ENCODE measurements around the gene PTS.

PTS gene

DNA sequence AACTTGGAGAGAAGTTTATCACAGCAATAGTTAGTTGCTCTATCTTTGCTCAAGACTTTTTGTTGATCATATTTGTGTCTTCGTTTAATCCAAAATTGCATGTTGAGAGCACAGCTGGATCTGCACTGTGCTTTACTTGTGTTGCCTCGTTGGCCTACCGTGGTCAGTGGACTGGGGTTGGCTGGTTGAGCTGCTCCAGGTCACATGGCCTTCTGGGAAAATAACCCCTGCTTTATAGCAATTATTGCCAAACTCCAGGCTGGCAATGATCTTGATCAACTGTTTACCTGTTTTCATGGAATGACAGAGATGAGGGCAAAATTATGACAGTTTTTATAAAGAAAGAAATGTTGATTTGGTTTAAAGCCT lies 40.2 kb downstream of the PTS start:
- no peak for DNase-seq (ENCODE audit: low read depth)

DNA sequence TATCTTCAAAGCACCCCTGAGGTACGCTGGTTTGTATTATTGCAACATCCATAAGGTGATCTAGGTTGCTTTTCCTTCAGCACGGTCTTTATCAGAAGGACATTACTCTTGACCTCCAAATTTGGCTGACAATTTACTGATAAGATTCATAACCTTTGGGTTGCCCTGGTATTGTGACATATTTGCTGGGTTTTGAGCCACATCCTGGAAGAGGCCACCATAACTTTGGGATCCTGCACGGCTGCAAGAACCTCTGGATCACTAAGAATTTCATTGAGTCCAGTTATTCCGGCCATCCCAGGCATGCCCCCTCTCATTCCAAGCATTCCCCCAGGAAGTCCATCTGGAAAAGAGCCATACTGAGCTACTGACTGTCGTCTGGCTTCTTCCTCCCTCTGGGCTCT lies 41.0 kb downstream of the PTS start:
- no peak for DNase-seq (ENCODE audit: low read depth)

DNA sequence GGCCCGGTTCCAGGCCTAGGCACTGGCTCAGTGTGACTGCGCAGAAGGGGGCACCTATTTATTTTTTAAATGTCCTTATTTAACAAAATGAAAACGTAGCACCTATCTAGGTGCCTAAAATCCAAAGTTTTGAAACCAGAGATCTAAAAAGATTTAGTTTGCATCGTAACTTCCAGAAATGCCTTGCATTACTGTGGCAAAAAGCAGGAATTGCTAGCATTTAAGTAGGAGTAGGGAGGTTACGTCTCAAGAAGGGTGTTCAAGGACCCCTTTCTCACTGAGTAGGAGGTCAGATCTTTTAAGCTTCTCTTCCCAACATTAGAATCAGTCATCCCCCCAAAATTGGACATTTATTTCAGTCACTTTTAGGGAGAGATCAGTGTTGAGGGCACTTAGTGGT lies 42.2 kb downstream of the PTS start:
- DNase-seq (ENCODE audit: low read depth), result no peak

DNA sequence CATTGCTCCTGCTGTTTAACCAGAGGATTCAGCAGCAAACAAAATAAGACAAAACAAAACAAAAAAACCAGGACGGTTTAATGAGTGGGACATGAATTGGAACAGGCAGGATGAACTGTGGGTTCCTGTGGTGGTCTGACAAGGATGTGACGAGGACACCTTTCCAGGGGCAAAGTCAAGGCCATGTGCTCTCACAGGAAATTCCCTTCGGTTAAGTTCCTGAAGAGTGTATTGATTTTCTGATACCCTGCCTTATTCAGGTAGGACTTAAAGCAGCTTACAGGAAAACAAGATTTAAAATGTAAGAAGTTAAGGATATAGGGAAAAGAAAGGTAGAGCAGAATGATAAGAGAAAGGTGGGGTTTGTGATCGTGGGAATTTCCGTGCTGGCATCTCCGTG lies 42.9 kb downstream of the PTS start:
- DNase-seq (ENCODE audit: low read depth), result no peak

DNA sequence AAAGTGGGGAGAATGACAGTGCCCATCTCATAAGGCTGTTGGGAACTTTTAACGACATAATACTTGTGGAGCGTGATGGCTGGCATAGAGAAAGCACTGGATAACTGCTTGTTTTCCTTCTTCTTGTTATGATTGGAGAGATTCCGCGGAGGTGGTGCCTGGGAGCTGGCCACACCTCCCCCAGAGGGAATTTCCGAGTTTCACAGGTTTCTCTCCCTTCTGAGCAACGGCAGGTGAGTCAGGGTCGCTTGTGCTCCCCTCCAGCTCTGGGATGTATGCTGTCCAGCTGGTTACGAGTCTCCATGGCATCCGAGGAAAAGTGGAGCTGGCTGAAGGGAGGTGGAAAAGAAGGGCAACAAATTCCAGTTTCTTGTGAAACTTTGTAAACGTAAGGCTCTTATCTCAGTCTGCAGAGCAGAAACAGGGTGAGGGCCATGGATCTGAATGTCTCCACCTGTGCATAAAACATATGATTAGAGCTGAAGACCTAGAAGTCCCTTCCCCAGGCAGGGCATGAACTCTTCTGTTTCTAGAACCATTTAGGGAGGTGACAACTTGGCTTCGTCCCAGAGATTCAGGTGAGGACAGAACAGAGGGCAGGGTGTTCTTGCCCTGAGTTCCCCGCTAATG lies 44.4 kb downstream of the PTS start:
- no peak for DNase-seq (ENCODE audit: low read depth)

DNA sequence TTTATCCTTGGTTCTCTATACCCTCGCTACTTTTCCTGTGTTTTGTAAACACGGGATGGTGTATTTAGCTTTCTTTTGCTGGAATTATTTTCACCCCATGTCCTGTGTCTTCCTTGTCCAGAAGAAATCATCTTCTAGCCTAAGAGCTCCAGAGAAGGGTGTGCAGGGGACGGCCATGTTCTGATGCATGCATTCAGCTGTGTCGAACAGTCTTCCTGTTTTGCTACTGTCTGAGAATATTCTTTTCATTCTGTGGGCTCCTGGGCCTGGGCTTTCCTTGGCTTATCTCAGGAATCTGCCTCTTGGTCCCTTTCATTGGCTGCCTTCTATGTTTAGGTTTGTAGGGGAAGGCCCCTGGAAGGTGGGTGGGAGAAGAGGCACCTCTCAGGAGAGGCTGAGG lies 45.0 kb downstream of the PTS start:
- DNase-seq (ENCODE audit: low read depth), result no peak

DNA sequence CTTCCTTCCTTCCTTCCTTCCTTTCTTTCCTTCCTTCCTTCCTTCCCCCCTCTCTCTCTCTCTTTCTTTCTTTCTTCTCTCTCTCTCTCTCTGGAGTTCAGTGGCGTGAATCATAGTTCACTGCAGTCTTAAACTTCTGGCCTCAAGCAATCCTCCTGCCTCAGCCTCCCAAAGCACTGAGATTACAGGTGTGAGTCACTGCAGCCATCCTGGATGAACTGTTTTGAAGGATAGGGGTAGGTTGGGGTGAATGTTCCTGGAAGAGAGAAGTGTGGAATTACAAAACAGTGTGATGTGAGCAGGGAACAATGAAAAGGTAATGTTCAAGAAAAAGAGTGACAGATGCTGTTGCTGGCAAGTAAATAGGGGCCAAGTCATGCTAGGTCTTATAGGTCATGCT lies 46.8 kb downstream of the PTS start:
- no peak for DNase-seq (ENCODE audit: low read depth)

DNA sequence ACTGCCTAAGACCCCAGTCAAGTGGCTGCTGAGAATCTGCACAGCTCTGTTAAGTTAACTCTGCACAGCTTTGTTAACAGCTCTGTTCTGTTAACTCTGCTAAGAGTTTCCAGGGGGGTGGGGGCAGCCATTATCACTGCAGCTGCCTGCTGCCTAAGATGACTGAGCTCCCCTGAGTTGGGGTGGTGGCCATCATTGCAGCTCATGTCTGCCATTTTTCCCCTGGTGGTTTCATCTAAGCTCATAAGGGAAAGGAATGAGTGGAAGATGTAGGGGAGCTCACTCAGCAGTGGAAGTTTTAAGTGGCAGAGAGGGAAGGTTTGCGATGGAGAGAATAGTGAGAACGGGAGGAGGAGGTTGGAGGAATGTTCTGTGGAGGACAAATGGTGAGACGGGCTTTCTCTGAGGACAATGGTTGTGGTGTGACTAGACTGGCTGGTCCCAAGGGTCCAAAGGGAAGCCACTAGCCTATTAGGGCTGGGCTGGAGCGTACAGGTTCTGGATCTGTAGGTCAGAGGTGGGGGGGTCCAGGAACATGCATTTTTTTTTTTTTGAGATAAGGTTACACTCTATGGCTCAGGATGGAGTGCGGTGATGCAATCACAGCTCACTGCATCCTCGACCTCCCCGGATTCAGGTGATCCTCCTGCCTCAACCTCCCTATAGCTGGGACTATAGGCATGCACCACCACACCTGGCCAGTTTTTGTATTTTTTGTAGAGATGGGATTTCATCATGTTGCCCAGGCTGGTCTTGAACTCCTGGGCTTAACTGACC lies 48.0 kb downstream of the PTS start:
- DNase-seq (ENCODE audit: low read depth), result no peak

DNA sequence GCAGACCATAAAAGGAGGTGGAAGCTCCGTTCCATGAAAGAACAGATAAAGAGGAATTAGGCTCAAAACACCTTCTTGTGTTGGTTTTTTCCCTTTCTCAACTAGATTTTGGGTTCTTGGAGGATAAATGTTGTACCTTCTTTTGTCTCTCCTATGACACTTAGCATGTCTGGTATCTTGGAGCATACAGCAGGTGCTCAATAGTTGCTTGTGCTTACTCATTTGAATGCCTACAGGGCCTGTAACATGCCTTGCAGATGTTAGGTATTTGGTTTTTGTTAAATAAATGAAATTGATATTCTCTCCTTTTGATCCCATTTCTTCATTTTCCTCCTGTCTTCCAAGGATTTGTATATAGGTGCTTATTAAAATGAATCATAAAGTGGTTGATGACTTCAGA lies 50.8 kb downstream of the PTS start:
- DNase-seq (ENCODE audit: low read depth), result no peak

DNA sequence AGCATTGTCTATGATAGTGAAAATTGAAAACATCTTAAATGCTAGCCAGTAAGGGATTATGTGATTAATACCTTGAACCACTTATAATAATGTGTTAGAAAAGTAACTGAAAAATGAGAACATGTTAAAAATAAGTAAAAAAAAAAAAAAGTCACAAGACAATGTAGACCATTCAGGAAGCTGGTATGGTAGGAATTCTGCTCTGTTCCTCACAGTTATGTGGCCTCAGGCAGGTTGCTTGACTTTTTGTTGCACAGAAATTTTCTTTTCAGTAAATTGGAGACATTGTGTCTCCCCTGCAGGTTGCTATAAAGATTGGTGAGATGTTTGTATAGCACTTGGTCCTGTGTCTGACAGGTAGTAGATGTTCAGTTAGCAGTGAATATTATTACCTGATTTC lies 51.7 kb downstream of the PTS start:
- no peak for DNase-seq (ENCODE audit: low read depth)

DNA sequence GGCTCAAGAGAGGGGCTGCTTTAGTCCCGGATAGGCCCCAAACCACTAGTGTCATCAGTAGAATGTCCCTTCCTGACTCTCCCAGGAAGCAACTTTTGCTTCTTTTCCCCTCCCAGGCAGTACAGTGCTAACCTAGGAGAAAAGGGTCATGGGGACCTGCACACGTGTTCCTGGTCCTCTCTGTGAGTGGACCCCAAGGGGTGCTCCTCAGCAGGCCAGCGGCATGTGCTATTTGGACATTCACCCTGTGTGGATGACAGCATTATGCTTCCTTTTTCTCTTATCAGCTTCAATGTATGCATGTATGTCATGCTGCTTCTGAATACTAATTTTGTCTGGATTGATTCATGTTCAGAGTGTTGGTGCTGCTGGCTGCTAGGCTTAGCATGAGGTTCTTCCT lies 52.6 kb downstream of the PTS start:
- DNase-seq (ENCODE audit: low read depth), result no peak

DNA sequence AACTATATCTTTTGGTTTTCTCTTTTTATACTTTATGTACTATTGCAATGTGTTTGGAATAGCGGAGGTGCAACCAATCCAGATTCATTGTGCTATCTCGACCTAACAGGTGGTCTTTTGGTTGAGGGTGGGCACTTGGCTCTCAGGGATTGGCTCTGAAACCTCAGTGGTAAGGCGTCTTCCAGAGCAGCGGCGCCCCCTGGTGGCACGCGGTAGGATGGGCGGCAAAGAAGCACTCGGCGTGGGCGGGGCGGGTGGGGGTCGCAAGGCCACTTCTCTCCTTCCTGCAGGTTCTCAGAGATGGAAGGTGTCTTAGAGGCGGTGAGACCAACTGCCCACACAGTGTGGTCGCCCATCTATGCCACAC lies 53.7 kb downstream of the PTS start:
- no peak for DNase-seq (ENCODE audit: low read depth)

DNA sequence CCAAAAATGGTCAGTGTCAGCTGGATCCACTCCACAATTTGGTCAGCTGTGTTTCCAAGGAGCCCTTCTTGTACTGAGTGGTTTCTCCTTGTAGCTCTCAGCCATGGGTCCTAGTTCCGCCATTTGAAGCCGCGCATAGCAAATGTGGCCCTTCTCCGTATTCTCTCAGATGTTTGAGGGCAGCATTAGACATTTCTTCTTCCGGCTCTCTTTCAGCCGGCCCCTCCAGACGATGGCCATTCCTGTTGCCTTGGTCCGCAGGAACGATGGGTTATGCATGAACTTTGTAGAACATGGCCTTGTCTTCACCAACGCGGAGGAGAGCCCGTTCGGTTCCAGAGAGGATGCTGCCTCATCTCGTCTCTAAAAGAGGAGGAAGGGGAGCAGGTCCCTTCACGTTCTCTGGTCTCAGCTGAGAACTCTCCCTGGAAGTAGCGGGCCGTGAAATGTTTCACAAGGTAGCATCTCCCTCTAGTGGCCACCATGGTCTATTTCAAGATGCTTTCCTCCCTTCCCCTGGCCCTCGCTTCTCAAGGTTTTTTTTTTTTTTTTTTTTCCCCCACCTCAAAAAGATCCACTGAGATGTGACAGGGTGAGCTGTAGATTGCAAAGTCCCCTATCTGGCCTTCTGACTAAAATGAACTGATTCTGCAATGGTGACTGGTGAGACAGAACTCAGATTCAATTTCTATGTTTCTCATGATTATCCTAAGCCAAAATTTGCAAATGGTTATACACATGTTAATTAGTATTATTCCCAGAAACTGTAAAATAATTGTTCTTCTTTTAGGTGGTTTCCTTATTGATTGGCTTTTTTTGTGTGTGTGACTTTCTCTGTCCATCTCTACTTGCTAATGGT lies 54.3 kb downstream of the PTS start:
- peak; percentile 79 for DNase-seq (ENCODE audit: low read depth)

DNA sequence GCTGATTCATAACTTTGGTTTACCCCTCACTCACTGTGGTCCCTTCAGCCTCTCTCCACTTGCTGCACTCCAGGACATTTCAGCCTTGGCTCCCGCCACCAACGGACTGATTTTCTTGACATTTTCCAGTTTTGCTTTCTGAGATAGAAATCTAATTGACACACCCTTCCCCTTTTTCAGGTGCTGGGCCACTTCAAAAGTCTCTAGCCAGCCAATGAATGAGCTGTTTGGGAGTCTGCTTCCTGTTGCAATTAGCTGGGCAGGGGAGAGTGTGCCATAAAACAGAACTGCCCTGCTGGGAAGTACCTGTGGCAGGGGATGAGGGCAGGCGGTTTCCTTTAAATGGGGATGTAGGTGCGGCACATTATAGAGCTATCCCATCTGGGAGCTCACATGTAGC lies 55.5 kb downstream of the PTS start:
- DNase-seq (ENCODE audit: low read depth), result no peak

All from amniotic epithelial cell (primary cell).